NCI-H82 (cell line): ENCODE data around the gene HSPA12A.

Experiments used
- DNase-seq: peaks from one replicate; lab custom pipeline; 2025; lab: John Stamatoyannopoulos, UW

Gene HSPA12A

GRCh38 chr10:116629340-116629739 lies 113.0 kb downstream of the HSPA12A start:
- no peak for DNase-seq

GRCh38 chr10:116627386-116627933 lies 114.9 kb downstream of the HSPA12A start:
- peak; percentile 39 for DNase-seq

GRCh38 chr10:116626815-116627214 lies 115.6 kb downstream of the HSPA12A start:
- DNase-seq: no peak

GRCh38 chr10:116625845-116626244 lies 116.5 kb downstream of the HSPA12A start:
- no peak for DNase-seq

GRCh38 chr10:116621934-116622655 lies 120.3 kb downstream of the HSPA12A start:
- DNase-seq: no peak

- no peak for DNase-seq
Observed at GRCh38 chr10:116621476-116621875, 120.9 kb downstream of the HSPA12A start.
